DMS153 treated with DMSO at 0.1 percent for 48 hours (cell line): ENCODE measurements around the gene CORO2A.
"Not testable (repeated sequence)": the region's sequence is repeated elsewhere in the genome, so short reads cannot be mapped to it uniquely, and the experiment has no call there.

Experiments used
- DNase-seq: peaks from one replicate; lab custom pipeline; 2025; ENCODE audit not compliant: unreplicated experiment; lab: John Stamatoyannopoulos, UW

CORO2A gene

DNA sequence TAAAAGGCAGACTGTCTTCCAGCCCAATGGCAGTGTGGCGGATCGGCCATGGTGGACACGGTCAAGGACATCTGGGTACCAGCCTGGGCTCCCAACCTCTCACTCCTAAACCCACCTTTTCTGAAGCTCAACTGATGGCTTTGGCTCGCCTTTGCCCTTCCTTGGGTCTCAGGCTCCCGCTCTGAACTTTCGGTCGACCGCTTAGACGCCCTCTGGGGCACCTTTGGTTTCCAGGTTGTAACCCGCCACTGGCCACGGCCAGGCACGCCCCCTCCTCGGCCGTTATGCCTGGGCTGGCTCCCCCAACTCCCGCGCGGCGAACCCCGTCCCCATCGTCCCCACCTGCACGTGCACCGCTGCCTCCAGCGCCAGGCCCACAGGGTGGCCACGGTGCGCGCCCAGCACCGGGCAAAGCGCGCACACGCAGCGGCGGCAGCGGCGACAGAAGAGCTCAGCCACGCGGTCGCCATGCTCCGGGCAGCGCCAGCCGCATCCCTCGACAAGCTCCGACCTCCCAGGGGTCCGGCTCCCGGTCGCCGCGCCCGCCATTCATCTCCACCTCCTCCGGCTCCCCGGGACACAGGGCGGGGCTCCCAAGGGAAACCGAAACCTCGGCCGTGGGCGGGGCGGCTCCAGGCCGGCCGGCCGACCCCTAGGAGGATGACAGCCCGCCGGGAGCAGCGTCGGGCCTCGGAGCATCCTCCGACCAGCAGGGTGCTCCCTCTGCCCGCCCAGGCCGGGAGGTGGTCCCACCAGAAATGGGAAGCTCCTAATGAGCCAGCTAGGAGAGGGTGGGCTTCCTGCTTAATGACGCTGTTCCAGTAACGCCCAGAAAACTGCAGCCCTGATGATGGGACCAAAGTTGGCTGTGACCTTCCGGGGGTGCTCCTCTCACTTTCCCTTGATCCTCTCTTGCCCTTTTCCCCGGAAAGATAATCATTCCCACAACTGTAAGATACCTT lies 73.5 kb downstream of the CORO2A start, which contains the start of gene TRIM14:
Gene TRIM14 (minus strand): TSS at position 583 of the 962 bp plus-strand sequence. CDS start 34 bp downstream, at position 549.
- DNase-seq = no peak

GRCh38 chr9:98117984-98118639 lies 74.3 kb downstream of the CORO2A start:
- no peak for DNase-seq

- DNase-seq = not testable (repeated sequence)
Measured at GRCh38 chr9:98117097-98117496, 75.3 kb downstream of the CORO2A start.

GRCh38 chr9:98109052-98109451 lies 83.4 kb downstream of the CORO2A start:
- no peak for DNase-seq

DNA sequence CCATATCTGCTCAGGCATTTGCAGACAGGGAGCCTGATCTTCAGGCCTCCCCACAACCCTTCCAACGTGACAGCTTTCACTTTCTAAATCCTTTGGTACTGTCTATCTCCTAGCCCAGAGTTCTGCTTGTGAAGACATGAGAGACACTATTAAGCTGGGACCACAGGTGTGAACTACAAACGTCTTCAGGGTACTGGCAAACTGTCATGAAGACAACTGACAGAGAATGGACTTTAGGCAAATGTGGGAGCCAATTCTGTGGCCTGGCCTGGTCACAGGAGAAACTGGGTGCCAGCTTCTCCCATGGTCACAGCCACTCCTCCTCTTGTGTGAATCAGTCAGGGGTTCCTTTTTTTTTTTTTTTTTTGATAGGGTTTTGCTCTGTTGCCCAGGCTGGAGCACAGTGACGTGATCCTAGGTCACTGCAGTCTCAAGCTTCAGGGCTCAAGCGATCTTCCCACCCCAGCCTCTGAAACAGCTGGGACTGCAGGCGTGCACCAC lies 83.9 kb downstream of the CORO2A start:
- no peak for DNase-seq

DNA sequence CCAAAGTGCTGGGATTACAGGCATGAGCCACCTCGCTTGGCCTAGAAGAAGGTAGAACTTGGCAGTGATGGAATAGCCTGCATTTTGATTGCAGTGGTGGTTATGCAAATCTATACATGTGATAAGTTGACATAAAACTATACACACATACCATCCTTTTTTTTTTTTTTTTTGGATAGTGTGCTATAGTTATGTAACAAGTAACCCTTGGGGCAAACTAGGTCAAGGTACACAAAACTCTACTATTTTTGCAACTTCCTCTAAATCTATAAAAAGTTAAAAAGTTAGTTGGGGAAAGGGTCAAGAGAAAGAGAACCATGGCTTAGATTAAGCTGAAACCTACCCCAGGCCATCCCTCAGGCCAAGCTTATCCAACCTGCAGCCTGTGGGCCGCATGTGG lies 84.5 kb downstream of the CORO2A start:
- no peak for DNase-seq

- no peak for DNase-seq
Measured at GRCh38 chr9:98105006-98105405, 87.4 kb downstream of the CORO2A start.

- DNase-seq = no peak
Measured at GRCh38 chr9:98104445-98104881, 88.0 kb downstream of the CORO2A start.

DNA sequence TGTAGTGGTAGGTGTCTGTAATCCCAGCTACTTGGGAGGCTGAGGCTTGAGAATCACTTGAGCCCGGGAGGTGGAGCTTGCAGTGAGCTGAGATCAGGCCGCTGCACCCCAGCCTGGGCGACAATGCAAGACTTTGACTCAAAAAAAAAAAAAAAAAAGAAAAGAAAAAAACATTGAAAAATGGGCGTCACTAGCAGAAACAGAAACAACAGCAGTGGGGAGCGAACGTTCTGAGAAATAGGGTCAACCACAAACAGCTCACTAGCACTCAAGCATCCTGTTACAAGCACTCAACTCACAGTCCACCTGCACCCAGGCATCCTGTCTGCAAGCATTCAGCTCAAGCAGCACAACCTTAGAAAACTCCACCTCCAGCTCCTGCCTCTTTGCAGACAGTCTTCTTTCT lies 90.6 kb downstream of the CORO2A start:
- peak; percentile 53 for DNase-seq

DNA sequence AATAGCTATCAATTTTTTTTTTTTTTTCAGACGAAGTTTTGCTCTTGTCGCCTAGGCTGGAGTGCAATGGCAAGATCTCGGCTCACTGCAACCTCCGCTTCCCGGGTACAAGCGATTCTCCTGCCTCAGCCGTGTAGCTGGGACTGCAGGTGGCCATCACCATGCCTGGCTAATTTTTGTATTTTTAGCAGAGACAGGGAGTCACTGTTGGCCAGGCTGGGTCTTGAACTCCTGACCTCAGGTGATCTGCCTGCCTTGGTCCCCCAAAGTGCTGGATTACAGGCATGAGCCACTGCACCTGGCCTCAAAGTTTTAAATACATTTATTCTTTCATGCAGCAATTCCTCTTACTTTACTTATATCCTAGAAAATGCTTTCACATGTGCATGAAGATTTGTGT lies 91.0 kb downstream of the CORO2A start:
- DNase-seq = no peak

GRCh38 chr9:98100456-98100855 lies 92.0 kb downstream of the CORO2A start:
- DNase-seq = no peak

- DNase-seq = peak; percentile 55
Measured at GRCh38 chr9:98099898-98100297, 92.5 kb downstream of the CORO2A start.

GRCh38 chr9:98099346-98099745 lies 93.1 kb downstream of the CORO2A start:
- no peak for DNase-seq

GRCh38 chr9:98097836-98098235 lies 94.6 kb downstream of the CORO2A start:
- peak; percentile 65 for DNase-seq

GRCh38 chr9:98096091-98096490 lies 96.3 kb downstream of the CORO2A start:
- no peak for DNase-seq

DNA sequence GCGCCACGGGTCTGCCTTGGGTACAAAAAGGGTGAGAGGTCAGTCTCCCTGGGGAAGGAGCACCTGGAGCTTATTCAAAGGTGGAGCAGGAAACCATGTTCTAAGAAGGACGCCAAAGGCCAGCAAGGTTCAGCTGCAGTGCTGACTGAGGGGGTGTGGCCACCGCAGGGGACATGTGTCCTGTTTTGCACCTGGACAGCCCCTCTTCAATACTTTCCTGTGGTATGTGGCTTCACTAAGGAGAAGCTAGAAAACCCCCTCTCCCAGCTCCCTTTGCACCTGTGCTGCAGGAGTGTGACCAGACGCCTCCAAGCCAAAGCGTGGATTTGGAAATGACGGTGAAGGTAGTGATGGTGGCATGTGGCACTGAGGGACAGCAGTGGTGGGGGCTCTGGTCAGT lies 97.0 kb downstream of the CORO2A start:
- no peak for DNase-seq

DNA sequence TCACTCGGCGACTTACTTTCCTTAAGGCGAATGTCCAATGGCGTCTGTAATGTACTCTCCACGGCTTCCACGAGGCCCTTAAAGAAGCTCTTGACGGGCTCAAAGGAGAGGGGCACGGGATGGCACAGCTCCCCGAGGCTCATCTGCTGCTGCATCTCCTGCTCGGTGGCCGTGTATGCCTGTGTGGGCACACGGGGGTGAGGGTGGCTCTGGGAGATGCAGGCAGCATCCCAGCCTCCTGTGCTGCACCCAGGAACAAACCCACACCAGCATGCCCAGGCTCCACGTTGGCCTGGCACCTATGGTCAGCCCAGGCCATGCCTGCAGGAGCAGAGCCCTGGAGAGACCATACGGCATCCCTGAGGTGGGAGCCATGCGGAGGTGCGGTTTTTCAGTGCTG lies 97.6 kb downstream of the CORO2A start:
- DNase-seq = no peak

DNA sequence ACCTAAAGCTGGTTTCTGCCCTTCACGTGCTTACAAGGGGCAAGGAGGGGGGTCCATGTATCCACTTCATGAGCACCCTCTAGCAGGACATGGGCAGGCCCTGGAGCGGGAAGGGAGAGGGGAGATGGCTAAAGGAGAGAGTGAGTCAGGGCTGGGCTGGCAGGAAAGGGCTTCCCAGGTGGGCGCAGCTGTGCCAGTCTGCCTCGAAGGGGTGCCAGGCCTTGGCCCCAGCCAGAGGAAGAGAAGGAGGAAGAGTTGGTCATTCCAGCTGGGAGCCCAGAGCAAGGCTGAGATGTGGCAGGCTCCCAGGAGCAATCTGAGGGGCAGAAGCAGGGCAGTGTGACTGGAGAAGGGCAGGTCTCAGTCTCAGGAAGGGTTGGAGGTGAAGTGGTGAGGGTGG lies 98.1 kb downstream of the CORO2A start:
- no peak for DNase-seq

GRCh38 chr9:98092613-98092931 lies 99.9 kb downstream of the CORO2A start:
- DNase-seq = no peak

DNA sequence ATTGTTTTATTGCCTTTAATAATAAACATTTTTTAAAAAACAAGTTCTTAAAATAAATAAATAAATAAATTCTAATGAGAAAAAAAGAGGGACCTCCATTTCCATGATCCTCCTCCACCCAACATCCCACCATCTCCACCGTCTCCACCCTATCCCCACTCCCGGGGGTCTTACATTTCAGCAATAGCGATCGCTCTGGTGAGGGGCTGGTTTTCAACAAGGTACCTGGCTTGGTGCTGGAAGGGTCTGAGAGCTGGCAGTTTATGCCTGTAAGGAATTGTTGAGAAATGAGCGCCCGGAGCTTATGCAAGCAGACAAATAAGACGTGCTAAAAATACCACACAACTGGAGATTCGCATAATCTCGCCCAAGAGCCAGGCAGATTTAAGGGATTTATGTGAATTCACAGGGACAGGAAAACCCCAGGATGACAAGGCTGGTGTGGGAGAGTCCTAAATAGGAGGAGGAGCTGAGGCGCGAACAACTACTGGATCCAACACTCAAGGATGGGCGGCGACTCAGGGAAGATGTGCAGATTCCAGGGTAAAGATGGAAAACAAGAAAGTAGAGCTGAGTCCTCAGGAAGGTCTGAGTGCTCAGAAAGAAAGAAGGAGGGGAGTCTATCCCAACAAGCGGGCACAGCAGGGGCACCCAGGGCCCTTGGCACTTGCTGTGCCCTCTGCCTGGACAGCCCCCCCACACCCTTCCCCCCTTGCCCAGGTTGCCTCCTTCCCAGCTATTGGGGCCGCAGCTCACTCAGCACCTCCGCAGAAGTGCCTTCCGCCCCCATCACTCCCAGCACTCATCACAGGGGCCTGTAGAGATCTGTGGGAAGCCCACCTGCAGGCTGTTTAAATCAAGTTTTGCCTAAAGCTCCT lies 100.5 kb downstream of the CORO2A start:
- no peak for DNase-seq

- DNase-seq = not testable (repeated sequence)
Measured at GRCh38 chr9:98090674-98091073, 101.8 kb downstream of the CORO2A start.
